HG03521 (cell line): ENCODE results near the gene IKZF2.

Source experiments
- ATAC-seq: cut with Tn5 transposase; IDR thresholded peaks from one replicate; pipeline ENCODE4 v1.9.1; 2021; ENCODE audit warnings: mild to moderate bottlenecking, moderate library complexity; ENCODE audit not compliant: unreplicated experiment

IKZF2 gene

DNA sequence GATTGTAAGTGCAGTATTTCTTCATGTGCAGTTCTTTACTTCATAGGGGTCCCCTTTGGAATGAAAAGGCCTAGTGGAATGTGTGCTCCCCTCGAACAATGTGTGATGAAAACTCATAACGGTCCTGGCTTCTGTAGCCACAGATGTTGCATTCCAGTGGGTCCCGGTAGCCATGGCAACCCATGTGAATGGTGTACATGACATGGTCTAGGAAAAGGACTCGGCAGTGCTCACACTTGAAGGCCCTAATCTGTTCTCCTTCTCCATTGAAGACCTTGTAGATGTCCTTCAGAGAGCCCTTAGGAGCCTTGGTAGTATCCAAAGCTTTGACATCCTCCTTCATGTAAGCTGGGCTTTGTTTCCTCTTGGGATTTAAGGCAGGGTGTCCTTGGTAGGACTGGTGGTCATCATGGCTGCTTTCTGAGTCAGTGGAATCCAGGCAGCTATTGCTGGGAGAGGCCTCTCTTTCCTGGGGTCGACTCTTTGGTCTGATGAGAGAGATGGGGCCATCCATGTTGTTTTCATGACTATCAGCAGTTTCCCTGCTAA lies 144.0 kb downstream of the IKZF2 start:
- ATAC-seq, result no peak

DNA sequence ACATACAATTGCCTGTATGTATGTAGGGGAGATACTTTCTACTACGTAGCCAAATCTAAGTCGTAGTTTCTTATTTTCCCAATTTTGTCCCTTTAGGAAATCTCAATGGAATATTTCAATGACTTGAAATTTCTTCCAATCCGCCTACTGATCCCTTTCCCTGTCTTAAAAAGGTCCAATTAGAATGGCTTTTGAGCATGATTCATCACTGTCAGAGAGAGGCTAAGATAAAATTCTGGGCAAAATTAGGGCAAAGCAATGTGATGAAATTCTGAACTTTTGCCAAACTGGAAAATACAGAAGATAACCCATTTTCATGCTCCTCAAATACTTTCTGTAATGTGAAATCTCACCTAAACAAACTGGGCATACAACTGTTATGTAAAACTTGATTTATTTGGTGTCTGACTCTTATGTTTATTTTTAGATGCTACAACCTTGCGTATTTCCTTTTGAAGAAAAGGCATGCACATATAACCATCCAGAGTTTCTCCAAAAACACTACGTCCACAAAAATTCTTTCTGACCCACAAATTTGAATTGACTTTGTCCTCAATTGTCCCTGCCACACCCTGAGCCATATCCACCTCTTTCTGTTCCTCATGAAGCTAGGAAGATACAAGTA lies 147.1 kb downstream of the IKZF2 start:
- ATAC-seq, result no peak

DNA sequence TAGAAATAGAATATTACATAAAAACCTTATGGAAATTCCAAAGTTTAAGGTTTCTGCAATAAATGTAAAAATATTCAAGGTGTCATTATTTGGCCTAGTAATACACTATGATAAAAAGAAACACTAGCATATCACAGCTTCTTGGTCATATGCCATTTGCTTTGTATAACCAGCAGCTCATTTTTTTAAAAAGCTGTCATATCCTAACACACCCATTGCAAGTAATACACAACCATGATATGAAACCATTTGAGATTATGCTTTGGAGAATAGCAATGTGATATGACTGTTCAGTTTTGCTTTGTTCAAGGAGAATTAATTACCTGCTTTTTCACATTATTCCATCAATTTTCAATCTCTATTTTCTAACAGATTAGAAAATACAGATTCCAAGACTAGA lies 149.0 kb downstream of the IKZF2 start:
- no peak for ATAC-seq

DNA sequence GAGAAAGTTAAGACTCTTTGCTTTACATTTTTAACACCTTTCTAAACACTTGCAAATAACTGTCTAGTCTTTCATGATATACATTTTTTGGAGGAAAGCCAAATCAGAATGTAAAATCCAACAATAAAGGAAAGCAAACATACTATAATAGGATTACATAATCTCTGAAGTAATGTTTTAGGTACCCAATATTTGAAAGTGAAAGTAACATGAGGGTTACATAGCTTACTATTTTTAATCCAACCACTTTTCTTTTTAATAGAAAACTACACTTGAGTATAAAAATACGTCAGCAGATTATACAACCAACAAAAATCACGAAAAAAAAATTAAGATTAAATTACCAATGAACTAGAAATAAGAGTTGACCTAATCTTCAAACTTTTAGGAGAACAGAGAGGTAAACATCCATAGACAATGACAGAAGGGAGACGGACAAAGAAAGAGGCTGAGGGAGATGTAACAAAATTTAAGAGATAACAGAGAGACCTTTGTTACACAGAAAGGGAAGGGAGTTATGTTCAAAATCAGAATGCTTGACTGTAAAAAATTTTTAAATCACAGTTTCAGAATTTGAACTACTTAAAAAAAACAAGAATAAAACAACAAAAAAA lies 150.0 kb downstream of the IKZF2 start:
- no peak for ATAC-seq

- no peak for ATAC-seq
These were observed 152.6 kb downstream of the IKZF2 start for GRCh38 chr2:212998626-212999359.

GRCh38 chr2:212997526-212998020 lies 153.8 kb downstream of the IKZF2 start:
- ATAC-seq, result no peak

DNA sequence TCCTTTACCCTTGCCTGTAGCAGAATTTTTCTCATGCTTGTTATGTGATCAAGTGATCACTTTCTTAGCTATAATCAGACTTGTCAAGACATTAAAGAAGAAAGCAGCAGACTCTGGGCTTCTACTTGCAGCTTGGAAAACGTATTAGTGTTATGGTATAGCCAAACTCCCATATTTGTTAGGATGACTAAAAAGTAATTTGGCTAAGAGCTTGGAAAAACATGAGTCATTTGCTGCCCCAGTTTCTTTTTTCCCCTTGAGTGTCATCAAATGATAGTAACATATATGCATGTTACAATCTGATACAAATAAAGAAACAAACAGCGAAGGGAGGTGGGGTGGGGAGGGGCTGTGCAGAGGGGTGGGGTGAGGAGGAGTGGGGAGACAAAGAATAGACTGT lies 155.5 kb downstream of the IKZF2 start:
- no peak for ATAC-seq

DNA sequence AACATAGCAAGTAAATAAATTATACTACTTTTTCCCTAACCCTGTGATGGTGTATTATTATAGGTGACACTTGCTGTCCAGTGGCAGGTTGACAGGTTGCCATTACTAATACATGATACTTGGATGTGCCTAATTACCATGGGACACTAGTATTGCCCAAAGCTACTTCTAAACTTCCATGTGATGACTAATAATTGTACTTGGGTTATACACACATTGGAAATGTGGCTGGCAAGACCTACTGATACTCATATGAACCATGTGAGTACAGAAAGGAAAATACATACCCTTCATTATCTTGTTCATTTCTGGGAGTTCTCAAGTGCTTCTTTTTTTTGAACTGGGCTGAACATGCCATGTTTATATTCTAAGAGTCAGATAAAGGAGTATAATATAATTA lies 156.4 kb downstream of the IKZF2 start:
- no peak for ATAC-seq

GRCh38 chr2:212991120-212991519 lies 160.3 kb downstream of the IKZF2 start:
- no peak for ATAC-seq

- ATAC-seq, result no peak
These were observed 160.7 kb downstream of the IKZF2 start for GRCh38 chr2:212990697-212991096.

GRCh38 chr2:212987492-212987891 lies 163.9 kb downstream of the IKZF2 start:
- no peak for ATAC-seq

- ATAC-seq, result no peak
These were observed 167.3 kb downstream of the IKZF2 start for GRCh38 chr2:212984129-212984528.

DNA sequence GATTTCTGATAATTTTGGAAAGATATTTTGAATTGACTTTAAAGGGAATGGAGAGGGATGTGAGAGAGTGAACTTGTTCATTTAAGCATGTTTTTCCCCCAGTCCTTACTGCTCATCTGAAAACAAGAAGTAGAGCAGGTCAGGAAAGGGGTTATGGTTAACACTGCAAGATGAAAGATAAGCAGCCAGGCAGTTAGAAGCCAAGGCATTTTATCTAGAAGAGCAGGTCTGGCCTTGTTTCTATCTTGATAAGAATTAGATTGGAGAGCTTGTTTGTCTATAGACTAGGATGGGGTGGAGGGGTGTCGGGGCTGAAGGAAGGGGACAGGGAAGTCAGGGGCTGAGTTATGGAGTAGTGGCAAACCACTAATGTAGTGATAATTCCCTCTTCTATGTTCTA lies 171.6 kb downstream of the IKZF2 start:
- ATAC-seq, result no peak

DNA sequence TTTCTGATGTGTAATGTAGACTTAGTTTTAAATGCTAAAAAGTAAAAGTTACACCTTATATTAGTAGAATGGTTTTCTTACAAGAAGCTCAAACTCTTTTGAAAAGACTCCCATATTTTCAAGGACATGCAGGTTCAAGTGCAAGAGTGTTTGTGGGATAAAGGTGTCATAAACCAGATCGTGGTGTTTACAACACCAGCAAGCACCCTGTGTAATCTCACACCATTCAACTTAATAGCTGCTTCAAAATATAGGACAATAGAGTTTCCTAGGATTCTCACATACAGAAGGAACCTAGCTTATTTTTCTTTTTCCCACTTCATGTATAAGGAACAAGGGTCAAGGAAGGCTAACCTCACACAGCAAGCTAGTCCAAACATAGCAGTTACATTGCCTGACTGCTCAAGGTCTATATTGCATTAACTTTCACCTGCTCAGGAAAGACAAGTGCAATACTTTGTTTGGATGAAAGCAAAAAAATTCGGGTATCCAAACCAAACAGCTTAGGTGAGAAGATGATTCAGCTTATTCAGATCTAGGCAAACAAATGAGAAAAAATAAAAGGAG lies 172.3 kb downstream of the IKZF2 start:
- ATAC-seq, result no peak

- no peak for ATAC-seq
These were observed 174.3 kb downstream of the IKZF2 start for GRCh38 chr2:212977152-212977551.

DNA sequence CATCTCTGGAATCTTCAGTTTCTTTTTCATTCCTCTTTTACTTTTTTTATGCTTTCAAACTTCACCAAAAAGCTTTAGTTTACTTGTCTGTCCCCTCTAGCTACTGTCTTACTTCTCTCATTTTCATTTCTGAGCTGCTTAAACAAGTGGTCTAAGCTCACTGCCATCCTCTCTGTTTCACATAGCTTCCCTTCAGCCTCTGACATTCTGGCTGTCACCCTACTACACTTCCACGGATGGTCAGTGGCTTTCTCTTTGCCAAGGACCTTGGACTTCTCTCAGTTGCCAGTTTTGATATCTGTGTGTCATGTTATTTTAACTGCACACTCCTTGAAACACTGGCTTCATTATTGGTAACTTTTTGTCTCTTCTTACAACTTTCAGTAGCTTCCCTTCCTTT lies 176.1 kb downstream of the IKZF2 start:
- no peak for ATAC-seq

GRCh38 chr2:212974692-212975091 lies 176.7 kb downstream of the IKZF2 start:
- no peak for ATAC-seq

- no peak for ATAC-seq
These were observed 178.1 kb downstream of the IKZF2 start for GRCh38 chr2:212973347-212973746.

DNA sequence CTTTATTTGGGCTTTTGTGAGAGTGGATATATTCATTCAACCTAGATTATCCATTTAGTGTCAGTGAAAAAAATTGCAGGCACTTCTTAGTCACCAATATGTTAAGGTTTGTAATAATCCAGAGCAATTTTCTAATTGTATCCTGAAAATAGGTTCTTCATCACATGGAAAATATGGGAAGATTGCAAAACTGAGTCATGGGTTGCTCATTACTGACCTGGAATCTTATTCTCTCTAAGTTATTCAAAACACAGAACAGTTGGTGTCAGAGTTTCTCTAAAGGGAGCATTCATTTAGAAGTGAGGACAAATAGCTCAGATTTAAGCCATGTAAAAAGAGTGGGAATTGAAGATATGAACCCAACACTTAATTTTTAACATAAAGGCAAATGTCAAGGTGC lies 181.3 kb downstream of the IKZF2 start:
- ATAC-seq, result no peak

DNA sequence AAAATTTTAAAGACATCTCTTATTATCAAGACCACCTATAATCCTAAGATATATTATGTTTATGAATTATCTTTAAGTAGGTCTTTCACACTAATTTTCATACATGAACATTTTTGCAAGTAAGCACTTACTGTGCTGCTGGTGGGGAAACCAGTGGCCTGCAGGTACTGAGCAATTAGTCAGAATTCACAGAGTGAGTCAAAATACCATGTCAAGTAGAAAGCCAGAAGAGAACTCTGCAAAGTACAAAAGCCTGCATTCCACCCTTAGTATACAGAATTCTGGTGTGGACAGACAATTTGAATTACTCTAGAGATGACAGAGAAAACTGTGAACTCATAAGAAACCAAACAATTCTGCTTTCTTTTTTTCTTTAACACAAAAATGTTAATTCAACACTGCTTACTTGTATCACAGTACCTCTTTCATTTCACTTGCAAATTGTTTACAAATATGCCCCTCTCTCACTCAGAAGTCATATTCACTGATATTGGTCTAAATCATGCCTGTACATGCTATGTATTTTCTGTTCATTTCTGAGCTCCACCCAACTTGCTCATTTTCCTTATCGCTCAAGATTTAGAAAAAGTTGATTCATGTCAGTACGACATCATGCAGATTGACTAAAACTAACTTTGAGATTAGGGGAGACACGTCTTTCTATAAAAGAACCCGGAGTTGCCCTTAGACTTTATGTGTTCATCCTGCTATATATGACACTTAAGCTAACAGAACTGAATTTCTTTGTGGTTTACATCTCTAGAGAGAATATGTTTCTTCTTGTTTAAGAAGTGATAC lies 182.9 kb downstream of the IKZF2 start:
- no peak for ATAC-seq

GRCh38 chr2:212966884-212967283 lies 184.5 kb downstream of the IKZF2 start:
- ATAC-seq, result no peak
